COR-L47 (cell line): ENCODE results near the gene SPATA12.

Source experiments
- DNase-seq: peaks from one replicate; lab custom pipeline; 2025; lab: John Stamatoyannopoulos, UW

Gene SPATA12

DNA sequence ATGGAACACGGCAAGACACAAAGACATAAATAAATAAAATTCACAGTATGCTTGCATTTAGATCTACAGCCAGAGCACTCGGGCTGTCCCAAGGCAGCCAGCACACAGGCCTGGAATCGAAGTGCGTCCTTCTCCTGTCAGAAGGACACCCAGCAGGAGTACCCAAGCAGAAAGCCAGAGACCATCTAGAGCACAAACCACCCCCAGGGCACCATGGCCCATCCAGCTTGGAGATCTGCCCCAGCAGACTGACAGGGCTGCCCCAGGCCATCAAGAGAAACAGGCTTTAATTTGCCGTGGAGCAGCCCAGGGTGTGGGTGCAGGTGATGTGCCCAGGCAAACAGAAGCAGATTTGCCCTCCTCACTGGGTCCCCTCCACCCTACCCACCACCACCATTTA lies 7.8 kb upstream of the SPATA12 start:
- no peak for DNase-seq

DNA sequence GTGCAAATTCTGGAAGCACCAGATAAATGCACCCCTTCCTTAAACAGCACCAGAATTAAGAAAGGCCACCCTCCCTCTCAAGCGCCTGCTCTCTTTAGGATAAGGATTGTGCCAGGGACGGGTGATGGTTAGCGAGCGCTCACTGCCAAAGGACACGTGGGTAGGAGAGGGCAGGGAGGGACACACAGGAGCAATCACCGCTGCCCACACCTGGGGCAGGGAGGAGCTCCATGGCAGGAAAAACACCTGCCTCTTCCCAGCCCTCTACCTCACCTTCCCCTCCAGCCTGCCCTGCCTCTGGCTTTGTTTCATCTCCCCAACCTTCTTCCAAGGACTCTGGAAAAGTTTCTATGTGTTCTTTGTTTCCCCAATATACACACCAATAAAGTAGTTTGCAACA lies 7.3 kb upstream of the SPATA12 start:
- no peak for DNase-seq

DNA sequence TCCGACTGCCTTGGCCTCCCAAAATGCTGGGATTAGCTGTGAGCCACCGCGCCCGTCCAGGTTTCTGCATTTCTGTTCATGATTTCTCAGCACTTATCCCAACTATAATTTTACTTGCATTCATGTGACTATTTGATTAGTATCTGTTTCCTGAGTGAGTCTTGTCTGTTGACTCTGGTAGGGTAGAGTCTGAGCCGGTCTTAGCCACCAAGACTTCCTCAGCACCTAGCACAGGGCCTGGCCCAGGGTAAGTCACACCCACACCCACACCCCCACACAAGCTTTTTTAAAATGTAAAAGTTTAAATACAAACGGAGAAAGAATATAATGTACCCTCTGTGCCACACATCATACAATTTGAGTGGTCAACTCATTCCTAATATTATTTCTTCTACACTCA lies 3.1 kb upstream of the SPATA12 start:
- no peak for DNase-seq

DNA sequence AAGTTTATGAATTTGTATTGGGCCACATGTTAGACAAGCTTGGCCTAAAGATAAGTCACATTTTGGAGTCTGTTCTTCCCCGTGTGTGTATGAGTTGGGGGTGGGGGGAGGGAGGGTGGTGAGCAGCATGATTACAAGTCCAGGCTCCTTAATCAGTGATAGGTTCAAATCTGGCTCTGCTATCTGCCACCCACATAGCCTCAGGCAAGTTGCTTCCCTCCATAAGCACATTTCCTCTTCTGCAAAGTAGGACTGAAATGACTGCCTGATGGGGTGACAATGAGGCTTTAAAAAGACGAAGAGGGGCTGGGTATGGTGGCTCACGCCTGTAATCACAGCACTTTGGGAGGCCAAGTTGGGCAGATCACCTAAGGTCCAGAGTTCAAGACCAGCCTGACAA lies 1.1 kb upstream of the SPATA12 start:
- DNase-seq: no peak

DNA sequence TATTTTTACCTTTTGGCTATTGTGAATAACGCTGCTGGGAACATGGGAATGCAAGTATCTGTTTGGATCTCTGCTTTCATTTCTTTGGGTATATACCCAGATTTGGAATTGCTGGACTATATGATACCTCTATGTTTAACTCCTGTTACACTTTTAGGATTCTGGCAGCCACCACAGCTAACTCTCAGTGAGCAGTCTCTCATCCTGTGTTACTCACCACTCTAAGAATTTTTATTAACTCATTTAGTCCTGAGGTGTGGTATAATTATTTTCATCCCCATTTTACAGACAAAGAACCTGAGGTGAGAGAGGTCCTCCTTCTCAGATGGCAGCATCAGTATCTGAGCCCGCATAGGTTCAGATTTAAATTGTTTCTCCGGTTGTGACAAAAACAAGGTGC lies 1.1 kb downstream of the SPATA12 start:
- no peak for DNase-seq

DNA sequence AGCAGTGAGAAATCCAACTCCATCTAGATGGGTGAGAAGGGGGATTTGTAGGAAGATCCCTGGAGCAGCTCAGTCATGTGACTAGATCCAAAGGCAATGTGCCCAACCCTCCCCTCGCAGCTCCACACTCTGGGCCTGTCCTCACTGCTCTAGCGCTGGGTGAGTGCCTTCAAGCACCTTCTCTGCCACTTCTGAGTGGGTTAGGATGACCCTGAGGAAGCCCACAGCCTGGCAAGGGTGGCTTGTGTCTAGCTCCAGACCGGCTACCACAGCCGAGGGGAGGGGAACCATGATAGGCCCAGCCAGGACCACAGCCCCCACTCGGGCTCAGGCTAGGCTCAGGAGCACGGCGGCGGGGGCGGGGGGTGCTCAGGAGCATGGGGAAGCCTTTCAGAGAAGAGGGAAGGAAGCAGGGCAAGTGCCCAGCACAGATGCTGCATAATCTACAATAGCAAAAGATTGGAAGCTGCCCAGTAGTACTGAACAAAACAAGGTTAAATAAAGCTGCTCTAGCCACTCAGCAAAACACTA lies 1.7 kb downstream of the SPATA12 start:
- no peak for DNase-seq

DNA sequence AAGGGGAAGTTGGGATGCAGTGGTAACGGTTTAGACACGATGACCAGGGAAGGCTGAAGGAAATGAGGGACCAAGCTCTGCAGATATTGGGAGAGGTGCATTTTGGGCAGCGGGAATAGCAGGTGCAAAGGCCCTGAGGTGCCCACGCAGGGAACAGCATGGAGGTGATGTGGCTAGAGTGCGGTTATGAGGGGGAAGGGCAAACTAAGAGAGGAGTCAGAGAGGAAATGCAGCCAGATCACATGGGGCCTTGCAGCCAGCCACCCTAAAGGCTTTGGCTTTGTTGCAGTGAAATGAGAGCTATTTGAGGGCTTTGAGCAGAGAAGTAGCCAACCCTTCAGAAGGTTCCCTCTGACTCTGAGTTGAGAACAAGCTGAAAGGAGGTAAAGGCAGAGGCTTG lies 2.6 kb downstream of the SPATA12 start:
- DNase-seq: no peak

DNA sequence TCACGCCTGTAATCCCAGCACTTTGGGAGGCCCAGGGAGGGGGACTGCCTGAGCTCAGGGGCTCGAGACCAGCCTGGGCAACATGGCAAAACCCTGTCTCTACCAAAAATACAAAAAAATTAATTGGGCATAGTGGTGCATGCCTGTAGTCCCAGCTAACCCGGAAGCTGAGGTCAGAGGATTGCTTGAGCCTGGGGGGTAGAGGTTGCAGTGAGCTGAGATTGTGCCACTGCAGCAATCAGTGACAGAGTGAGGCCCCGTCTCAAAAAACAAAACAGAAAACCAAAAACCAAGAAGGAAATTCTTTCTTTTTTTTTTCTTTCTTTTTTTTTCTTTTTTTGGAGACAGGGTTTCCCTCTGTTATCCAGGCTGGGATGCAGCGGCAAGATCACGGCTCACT lies 3.5 kb downstream of the SPATA12 start:
- DNase-seq: no peak

DNA sequence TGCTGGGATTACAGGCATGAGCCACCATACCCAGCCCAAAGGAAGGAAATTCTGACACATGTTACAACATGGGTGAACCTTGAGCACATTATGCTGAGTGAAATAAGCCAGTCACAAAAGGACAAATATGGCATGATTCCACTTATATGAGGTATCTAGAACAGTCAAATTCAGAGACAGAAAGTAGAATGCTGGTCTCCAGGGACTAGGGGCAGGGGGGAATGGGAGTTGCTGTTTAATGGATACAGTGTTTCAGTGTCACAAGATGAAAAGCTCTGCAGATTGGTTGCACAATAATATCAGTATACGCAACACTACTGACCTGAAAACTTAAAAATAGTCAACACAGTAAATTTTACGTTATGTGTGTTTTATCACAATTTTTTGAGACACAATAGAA lies 4.1 kb downstream of the SPATA12 start:
- no peak for DNase-seq

DNA sequence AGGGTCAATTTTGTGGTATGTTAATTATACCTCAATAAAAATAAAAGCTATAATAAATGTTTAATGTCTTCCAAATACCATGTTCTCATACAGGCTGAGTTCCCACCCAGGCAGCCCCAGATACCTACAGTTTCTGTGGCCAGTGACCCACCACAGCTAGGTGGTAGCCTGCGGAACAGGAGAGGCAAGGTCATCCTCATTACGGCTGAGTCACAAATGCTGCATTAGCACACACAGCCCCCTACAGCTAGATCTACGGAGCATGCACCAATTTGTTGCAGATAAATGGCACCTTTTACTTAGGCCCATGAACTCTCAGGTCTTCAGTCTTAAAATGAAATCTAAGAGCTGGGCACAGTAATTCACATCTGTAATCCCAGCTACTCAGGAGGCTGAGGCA lies 5.1 kb downstream of the SPATA12 start:
- no peak for DNase-seq

DNA sequence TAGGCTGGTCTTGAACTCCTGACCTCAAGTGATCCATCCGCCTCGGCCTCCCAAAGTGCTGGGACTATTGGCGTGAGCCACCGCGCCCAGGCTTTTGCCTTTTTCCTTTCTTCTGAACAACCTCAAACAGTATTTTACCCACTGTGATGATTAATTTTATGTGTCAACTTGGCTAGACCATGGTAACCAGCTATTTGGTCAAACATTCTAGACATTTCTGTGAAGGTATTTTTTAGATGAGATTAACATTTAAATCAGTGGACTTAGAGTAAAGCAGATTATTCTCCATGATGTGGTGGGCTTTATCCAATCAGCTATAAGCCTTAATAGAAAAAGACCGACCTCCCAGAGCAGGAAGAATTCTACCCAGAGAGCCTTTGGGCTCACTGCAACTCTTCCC lies 6.0 kb downstream of the SPATA12 start:
- no peak for DNase-seq

DNA sequence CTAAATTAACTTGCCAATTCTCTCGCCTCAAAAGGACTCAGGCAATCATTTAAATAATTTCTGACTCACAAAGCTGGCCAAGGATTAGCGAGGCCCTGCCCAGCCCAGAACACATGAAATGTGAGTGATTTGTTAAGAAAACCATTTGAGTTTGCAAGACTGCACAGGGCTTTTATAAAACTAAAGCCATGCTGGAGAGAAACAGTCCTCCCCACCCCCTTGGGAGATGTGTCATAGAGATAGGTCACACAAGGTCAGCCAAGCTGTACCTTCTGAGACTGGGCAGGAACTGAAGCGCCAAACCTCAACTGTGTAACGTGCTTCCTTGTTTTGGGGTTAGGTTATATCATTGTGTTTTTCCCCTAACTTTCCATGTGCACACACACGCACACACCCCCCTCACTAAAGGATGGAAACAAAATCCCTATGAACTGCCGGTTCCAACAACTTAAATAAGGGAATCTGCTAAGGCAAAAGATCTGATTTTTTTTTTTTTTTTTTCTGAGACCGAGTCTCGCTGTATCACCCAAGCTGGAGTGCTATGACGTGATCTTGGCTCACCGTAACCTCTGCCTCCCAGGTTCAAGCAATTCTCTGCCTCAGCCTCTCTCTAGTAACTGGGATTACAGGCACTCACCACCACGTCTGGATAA lies 8.1 kb downstream of the SPATA12 start:
- no peak for DNase-seq

DNA sequence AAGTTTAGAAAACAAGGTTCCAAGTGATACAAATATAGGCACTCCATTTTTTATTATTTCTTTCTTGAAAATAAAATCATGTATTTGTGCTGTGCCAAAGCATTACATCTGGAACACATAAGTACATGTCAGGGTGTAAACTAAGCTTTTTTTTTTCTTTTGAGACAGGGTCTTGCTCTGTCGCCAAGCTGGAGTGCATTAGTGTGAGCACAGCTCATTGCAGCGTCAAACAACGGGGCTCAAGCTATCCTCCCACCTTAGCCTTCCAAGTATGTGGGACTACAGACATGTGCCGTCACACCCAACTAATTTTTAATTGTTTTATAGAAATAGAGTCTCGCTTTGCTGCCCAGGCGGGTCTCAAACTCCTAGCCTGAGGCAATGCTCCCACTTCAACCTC lies 9.0 kb downstream of the SPATA12 start:
- DNase-seq: no peak

DNA sequence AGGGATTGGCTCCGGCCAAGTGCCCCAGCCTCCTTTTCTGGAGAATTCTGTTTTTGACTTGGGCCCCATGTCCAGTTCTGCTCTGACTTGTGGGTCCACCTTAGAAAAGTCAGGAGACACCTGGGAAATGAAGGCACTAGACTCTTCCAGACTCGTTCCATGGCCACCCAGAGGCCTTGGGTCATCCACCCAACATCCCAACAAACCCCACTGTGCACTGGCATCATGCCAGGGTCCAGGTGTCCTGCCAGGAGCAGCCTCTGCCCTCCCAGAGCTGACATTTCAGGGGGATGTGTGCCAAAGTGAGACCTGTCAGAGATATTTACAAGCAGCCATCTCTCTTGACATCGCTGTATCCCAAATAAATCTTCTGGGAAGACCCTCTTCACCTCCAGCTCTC lies 13.2 kb downstream of the SPATA12 start:
- no peak for DNase-seq

DNA sequence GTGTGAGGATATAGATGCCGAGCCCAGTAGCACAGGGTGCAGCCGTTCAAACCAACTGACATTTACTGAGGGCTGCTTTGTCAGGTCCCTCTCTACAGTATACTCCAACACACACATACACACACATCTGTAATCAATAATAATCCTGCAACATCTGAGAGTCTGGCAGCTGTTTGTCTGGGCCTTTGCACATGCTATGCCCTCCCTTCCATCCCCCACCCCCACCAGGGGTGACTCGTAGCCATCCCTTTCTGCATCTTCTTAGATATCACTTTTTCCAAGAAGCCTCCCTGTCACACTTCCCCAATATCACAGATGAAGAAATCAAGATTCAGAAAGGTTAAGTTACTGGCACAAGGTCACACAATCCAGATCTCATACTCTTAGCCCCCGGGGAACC lies 13.7 kb downstream of the SPATA12 start:
- no peak for DNase-seq

DNA sequence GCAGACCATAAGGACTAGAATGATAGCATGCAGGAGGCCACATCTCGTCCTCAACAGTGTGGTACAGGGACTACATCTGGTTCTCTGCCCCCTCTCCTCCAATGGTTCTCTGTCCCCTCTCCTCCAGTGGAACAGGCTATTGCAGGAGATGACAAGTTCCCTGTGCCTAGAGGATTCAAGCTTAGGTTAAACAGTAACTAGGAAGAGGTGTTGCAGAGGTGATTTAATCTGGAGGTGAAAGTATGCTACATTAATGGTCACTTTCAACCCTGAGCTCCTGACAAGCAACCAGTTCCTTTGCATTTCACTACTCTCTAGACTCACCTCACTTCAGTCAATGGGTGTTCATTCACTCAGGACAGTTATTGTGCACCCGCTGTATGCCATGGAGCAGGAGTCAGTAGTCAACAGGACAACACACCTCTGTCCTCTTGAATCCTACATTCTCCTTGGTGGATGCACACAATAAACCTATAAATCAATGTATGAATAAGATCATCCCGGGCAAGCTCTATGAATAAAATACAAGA lies 16.0 kb downstream of the SPATA12 start:
- DNase-seq: no peak

DNA sequence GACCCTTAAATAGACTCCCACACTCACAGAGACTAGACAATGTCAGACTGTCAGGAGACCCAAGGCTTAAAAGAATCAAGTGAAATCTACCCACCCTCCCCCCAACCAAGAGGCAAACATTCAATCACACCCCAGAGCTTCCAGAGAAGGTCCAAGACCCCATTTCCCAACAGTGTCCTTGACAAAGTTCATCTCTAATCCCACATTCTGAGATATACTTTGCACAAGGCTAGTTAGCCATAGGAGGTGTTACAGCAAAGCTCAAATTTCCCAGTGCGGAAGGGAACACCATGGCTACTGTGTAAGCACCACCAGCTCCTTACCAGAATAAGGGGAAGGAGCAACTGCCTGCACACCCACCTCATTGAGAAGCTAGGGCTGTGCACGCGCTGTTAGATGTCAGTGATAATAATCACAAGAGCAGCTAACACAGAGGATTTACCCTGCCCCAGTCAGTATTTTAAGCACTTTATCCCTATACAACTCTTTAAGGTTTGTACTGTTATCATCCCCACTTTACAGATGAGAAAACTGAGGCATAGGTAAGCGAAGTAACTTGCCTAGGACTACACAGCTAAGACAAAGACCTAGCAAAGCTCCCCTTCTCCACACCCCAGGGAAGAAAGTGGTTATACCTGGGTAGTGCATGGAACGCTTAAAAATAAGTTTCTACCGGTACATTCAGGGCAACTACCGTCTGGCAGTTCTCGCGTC lies 17.3 kb downstream of the SPATA12 start:
- no peak for DNase-seq

DNA sequence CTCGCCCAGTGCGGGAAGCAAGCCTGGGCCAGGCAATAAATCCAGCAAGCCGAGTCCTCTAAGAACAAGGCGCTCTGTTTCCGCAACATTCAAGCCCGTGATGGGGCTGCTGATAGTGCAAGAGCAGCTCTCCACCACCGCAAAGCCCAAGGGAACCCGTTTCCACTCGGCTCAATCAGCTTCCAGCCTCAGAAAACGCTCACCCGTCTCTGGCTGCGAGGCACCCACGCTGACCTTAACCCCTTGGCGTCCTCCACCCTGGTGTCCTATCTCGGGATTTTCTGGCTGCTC lies 17.8 kb downstream of the SPATA12 start:
- no peak for DNase-seq

DNA sequence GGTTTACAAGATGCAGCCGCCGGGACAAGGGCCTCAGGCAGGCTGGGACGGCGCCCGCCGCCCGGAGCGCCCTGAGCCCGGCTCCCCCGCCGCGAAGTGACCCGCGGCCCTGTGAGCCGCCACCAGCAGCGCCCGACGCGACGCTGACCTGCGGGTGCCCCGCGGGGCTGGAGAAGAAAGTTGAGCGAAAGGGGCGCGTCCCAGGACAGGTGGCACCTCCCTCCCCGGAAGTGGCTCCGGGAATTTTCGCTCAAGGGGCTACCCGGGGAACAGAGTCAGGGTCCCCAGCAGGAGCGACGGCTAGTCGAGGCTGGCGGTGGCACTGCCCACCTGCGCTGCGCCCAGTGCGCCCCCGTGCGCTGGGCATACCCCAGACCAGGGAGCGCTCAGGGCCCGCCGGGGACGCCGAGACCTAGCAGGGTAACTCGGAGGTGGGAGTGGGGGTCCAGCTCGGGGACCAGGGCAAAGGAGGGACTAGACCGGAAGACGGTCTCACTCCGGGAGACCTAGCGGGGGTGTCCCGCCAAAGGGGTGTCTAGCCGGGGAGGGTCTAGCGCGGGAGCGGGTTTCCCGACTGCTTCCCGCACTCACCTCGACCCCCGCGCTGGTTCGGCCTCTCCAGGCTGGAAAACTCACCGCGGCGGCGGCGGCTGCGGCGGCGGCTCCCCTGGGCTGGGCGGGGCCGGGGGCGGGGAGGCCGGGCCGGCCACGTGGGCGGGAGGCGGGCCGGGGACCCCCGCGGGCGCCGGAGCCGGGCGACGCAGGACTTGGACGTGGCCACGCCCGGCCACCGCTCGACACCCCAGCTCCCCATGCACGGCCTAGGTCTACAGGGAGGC lies 18.4 kb downstream of the SPATA12 start:
- DNase-seq: peak; percentile 1

DNA sequence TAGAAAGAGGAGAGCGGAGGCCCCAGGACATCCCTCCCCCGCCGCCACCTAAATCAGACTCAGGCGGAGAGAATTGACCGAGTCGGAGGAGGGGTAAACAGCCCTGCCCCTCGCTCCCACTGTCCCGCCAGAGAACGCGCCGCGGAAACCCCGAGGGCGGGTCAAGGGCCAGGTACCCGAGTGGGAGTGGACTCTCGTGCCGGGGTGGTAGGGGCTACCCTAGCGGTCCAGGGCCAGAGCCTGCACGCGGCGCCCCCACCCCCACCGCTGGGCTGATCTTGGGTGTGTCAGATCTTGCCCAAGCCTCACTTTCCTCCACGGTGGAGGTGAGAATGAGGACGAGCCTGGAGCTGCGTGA lies 19.0 kb downstream of the SPATA12 start:
- no peak for DNase-seq

DNA sequence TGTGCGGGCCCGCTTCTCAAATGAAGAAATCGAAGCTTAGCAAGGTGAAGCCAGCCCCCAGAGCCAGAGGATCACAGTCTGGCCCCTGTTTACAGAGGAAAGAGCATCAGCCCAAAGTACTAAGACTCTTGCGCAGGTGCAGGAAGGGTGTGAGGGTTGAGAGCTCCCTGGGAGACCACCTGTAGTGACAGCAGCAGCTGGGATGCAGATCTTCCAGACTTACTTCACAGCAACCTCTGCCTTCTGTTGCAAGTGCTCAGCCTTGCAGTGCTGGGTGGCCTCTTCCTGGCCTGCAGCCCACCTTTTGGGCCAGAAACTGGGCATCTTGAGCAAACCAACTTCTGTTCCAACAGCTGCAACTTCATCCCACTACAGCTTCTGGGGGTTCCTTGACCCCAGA lies 19.7 kb downstream of the SPATA12 start:
- DNase-seq: no peak

DNA sequence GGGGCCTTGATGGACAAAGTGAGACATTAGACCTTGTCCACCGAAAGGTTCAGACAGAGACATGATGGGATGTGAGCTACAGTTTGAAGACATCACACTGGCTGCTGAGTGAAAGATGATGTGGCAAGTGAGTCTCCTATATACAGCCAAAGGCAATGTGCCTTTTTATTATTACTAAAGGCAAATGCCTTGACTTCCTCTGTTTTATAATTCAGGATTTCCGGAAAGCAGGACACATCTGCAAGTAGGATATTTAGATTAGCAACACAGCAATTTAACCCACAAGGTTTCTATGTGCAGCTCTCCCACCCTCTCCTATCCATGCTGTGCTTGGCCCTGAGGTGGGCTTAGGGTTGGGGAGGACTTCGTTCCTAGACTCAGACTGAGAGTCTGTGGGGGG lies 20.7 kb downstream of the SPATA12 start:
- DNase-seq: no peak

DNA sequence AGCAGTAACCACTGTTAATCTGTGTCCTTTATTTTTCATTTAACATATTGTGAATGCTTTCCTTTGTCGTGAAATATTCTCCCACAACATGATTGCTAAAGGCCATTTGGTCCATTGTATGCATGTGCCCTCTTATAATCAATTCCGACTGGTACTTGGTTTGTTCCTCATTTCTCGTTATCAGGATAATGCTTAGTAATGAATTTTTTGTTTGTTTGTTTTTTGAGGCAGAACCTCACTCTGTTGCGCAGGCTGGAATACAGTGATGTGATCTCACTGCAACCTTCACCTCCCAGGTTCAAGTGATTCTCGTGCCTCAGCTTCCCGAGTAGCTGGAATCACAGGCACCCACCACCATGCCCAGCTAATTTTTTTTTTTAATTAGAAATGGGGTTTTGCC lies 22.0 kb downstream of the SPATA12 start:
- DNase-seq: no peak
